A673 (cell line): Measurements from ENCODE around the gene PHTF2.

Source experiments
- CTCF ChIP-seq: fragments of 300-800, 200-600 bp; sonication (generic); conservative IDR thresholded peaks from 2 replicates; pipeline ENCODE4 v1.5.1; 2017; ENCODE audit warnings: low read depth, mild to moderate bottlenecking, antibody characterized with exemption, low read length, moderate library complexity, mixed read lengths
- EZH2 ChIP-seq: fragments of 200-600 bp; sonication (generic); IDR thresholded peaks from 2 replicates; pipeline ENCODE4 v1.6.1; 2017; ENCODE audit warnings: borderline replicate concordance, low read depth, mild to moderate bottlenecking, mixed read lengths, antibody characterized with exemption, low read length; ENCODE audit not compliant: poor library complexity, severe bottlenecking

GRCh38 chr7:78006063-78006755, 207.6 kb downstream of the PHTF2 start:
- TF ChIP-seq CTCF (no peak), EZH2 (no peak)
